HEK293 (cell line): Measurements from ENCODE around the gene ZBTB47.

ENCODE experiments used
- BCL6B ChIP-seq: fragments of 450-650 bp; formaldehyde crosslinking; IDR thresholded peaks from 2 replicates; pipeline ENCODE4 v1.5.1; 2017; ENCODE audit warnings: missing biosample characterization, missing genetic modification characterization
- GLI2 ChIP-seq: fragments of 450-650 bp; formaldehyde crosslinking; IDR thresholded peaks from 2 replicates; pipeline ENCODE4; 2017; ENCODE audit warnings: missing biosample characterization, missing genetic modification characterization, low read depth, borderline replicate concordance
- KLF1 ChIP-seq: fragments of 450-650 bp; formaldehyde crosslinking; IDR thresholded peaks from 2 replicates; pipeline ENCODE4 v1.5.1; 2016; ENCODE audit warnings: missing biosample characterization, missing genetic modification characterization
- KLF16 ChIP-seq: fragments of 450-650 bp; formaldehyde crosslinking; IDR thresholded peaks from 2 replicates; pipeline ENCODE4 v1.5.1; 2017; ENCODE audit warnings: missing biosample characterization, missing genetic modification characterization
- RBAK ChIP-seq: fragments of 450-650 bp; formaldehyde crosslinking; IDR thresholded peaks from 2 replicates; pipeline ENCODE4 v1.5.1; 2016; ENCODE audit warnings: missing biosample characterization, missing genetic modification characterization
- SP7 ChIP-seq: fragments of 450-650 bp; formaldehyde crosslinking; IDR thresholded peaks from 2 replicates; pipeline ENCODE4 v1.5.1; 2016; ENCODE audit warnings: missing biosample characterization, missing genetic modification characterization
- WT1 ChIP-seq: fragments of 450-650 bp; formaldehyde crosslinking; IDR thresholded peaks from 2 replicates; pipeline ENCODE4 v1.5.1; 2016; ENCODE audit warnings: missing biosample characterization, missing genetic modification characterization
- ZBTB26 ChIP-seq: fragments of 450-650 bp; formaldehyde crosslinking; optimal IDR thresholded peaks from 2 replicates; pipeline ENCODE3; 2016; ENCODE audit warnings: missing biosample characterization, mild to moderate bottlenecking, missing genetic modification characterization
- ZBTB8A ChIP-seq: fragments of 450-650 bp; formaldehyde crosslinking; IDR thresholded peaks from 2 replicates; pipeline ENCODE4 v1.5.1; 2016; ENCODE audit warnings: missing biosample characterization, missing genetic modification characterization
- ZFP3 ChIP-seq: fragments of 450-650 bp; formaldehyde crosslinking; IDR thresholded peaks from 2 replicates; pipeline ENCODE4 v1.5.1; 2016; ENCODE audit warnings: low read depth, missing biosample characterization, missing genetic modification characterization
- ZFP37 ChIP-seq: fragments of 450-650 bp; formaldehyde crosslinking; IDR thresholded peaks from 2 replicates; pipeline ENCODE4 v1.5.1; 2016; ENCODE audit warnings: missing biosample characterization, missing genetic modification characterization
- ZFP69B ChIP-seq: fragments of 450-650 bp; formaldehyde crosslinking; IDR thresholded peaks from 2 replicates; pipeline ENCODE4 v1.5.1; 2016; ENCODE audit warnings: missing biosample characterization, missing genetic modification characterization
- ZNF114 ChIP-seq: fragments of 450-650 bp; formaldehyde crosslinking; IDR thresholded peaks from 2 replicates; pipeline ENCODE4 v1.5.0; 2017; ENCODE audit warnings: missing biosample characterization, missing genetic modification characterization
- ZNF138 ChIP-seq: fragments of 450-650 bp; formaldehyde crosslinking; IDR thresholded peaks from 2 replicates; pipeline ENCODE4 v1.5.1; 2016; ENCODE audit warnings: missing biosample characterization, missing genetic modification characterization, borderline replicate concordance
- ZNF140 ChIP-seq: fragments of 450-650 bp; formaldehyde crosslinking; IDR thresholded peaks from 2 replicates; pipeline ENCODE4 v1.5.1; 2016; ENCODE audit warnings: missing biosample characterization, missing genetic modification characterization
- ZNF146 ChIP-seq: fragments of 450-650 bp; formaldehyde crosslinking; IDR thresholded peaks from 2 replicates; pipeline ENCODE4 v1.5.1; 2016; ENCODE audit warnings: missing biosample characterization, missing genetic modification characterization
- ZNF223 ChIP-seq: fragments of 450-650 bp; formaldehyde crosslinking; IDR thresholded peaks from 2 replicates; pipeline ENCODE4 v1.5.1; 2016; ENCODE audit warnings: missing biosample characterization, missing genetic modification characterization
- ZNF274 ChIP-seq, 2 experiments: fragments of 200-500 bp in 1 of 2; fragments of 450-650 bp in 1 of 2; sonication (Bioruptor generic) in 1 of 2; formaldehyde crosslinking in 1 of 2; IDR thresholded peaks; 2 replicates each; pipeline versions ENCODE4 v1.5.1 to v1.6.1; 2014 to 2016; ENCODE audit warnings: borderline replicate concordance in 1 of 2, inconsistent platforms in 1 of 2, low read length in 1 of 2, missing biosample characterization in 1 of 2, missing genetic modification characterization in 1 of 2
- ZNF580 ChIP-seq: fragments of 450-650 bp; formaldehyde crosslinking; IDR thresholded peaks from 2 replicates; pipeline ENCODE4 v1.5.1; 2016; ENCODE audit warnings: missing biosample characterization, missing genetic modification characterization
- ZNF664 ChIP-seq: fragments of 450-650 bp; formaldehyde crosslinking; IDR thresholded peaks from 2 replicates; pipeline ENCODE4 v1.5.1; 2016; ENCODE audit warnings: missing biosample characterization, missing genetic modification characterization
- ZNF701 ChIP-seq: fragments of 450-650 bp; formaldehyde crosslinking; IDR thresholded peaks from 2 replicates; pipeline ENCODE4 v1.5.1; 2016; ENCODE audit warnings: missing biosample characterization, missing genetic modification characterization
- ZNF704 ChIP-seq: fragments of 450-650 bp; formaldehyde crosslinking; IDR thresholded peaks from 2 replicates; pipeline ENCODE4 v1.5.1; 2016; ENCODE audit warnings: missing biosample characterization, missing genetic modification characterization
- ZNF768 ChIP-seq: fragments of 450-650 bp; formaldehyde crosslinking; IDR thresholded peaks from 2 replicates; pipeline ENCODE4 v1.5.1; 2018; ENCODE audit warnings: missing biosample characterization, mild to moderate bottlenecking, missing genetic modification characterization
- ZNF776 ChIP-seq: fragments of 450-650 bp; formaldehyde crosslinking; IDR thresholded peaks from 2 replicates; pipeline ENCODE4 v1.5.0; 2017; ENCODE audit warnings: missing biosample characterization, missing genetic modification characterization, borderline replicate concordance
- ZNF777 ChIP-seq: fragments of 450-650 bp; formaldehyde crosslinking; IDR thresholded peaks from 2 replicates; pipeline ENCODE4 v1.5.1; 2017; ENCODE audit warnings: missing biosample characterization, missing genetic modification characterization, borderline replicate concordance
- ZNF843 ChIP-seq: fragments of 450-650 bp; formaldehyde crosslinking; IDR thresholded peaks from 2 replicates; pipeline ENCODE4 v1.5.1; 2016; ENCODE audit warnings: missing biosample characterization, missing genetic modification characterization
- ZSCAN16 ChIP-seq: fragments of 450-650 bp; formaldehyde crosslinking; IDR thresholded peaks from 2 replicates; pipeline ENCODE4 v1.5.1; 2016; ENCODE audit warnings: missing biosample characterization, missing genetic modification characterization
- ZSCAN23 ChIP-seq: fragments of 450-650 bp; formaldehyde crosslinking; IDR thresholded peaks from 2 replicates; pipeline ENCODE4 v1.5.1; 2016; ENCODE audit warnings: missing biosample characterization, missing genetic modification characterization
- TF ChIP-seq, protein P1 (sequence below): fragments of 450-650 bp; formaldehyde crosslinking; IDR thresholded peaks from 2 replicates; pipeline ENCODE4 v1.5.1; 2016; ENCODE audit warnings: missing biosample characterization, missing genetic modification characterization
- TF ChIP-seq, protein P2 (sequence below): fragments of 450-650 bp; formaldehyde crosslinking; IDR thresholded peaks from 2 replicates; pipeline ENCODE4; 2016; ENCODE audit warnings: missing biosample characterization, missing genetic modification characterization
- TF ChIP-seq, protein P3 (sequence below): fragments of 450-650 bp; formaldehyde crosslinking; IDR thresholded peaks from 2 replicates; pipeline ENCODE4 v1.5.1; 2017; ENCODE audit warnings: missing biosample characterization, missing genetic modification characterization

ZBTB47 gene

GRCh38 chr3:42654331-42655201 lies 1.1 kb downstream of the ZBTB47 start (continued):
- TF ChIP-seq, protein P1, sequence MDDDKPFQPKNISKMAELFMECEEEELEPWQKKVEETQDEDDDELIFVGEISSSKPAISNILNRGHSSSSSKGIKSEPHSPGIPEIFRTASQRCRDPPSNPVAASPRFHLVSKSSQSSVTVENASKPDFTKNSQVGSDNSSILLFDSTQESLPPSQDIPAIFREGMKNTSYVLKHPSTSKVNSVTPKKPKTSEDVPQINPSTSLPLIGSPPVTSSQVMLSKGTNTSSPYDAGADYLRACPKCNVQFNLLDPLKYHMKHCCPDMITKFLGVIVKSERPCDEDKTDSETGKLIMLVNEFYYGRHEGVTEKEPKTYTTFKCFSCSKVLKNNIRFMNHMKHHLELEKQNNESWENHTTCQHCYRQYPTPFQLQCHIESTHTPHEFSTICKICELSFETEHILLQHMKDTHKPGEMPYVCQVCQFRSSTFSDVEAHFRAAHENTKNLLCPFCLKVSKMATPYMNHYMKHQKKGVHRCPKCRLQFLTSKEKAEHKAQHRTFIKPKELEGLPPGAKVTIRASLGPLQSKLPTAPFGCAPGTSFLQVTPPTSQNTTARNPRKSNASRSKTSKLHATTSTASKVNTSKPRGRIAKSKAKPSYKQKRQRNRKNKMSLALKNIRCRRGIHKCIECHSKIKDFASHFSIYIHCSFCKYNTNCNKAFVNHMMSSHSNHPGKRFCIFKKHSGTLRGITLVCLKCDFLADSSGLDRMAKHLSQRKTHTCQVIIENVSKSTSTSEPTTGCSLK (tag by site-specific recombination), result no peak
- TF ChIP-seq ZNF114 (no peak), ZNF704 (tag by site-specific recombination) (no peak), ZFP3 (tag by site-specific recombination) (no peak), KLF16 (tag by site-specific recombination) (peak; percentile 45; the same call in 1 of the 2 replicates), ZNF223 (peak; percentile 48; the same call in 1 of the 2 replicates), GLI2 (tag by site-specific recombination) (no peak), SP7 (tag by site-specific recombination) (0 out of 2 replicates have a peak, but pooled peaks have one; percentile 38), ZNF140 (tag by site-specific recombination) (no peak), ZNF664 (tag by site-specific recombination) (no peak), ZNF580 (tag by site-specific recombination) (no peak), ZNF701 (no peak), ZNF843 (no peak; the same call in 1 of the 2 replicates), ZNF768 (tag by site-specific recombination) (0 out of 2 replicates have a peak, but pooled peaks have one; percentile 61), ZNF138 (tag by site-specific recombination) (no peak), ZNF776 (tag by site-specific recombination) (no peak), ZNF146 (no peak), ZFP69B (tag by site-specific recombination) (no peak), ZSCAN23 (tag by site-specific recombination) (no peak), KLF1 (tag by site-specific recombination) (peak; percentile 81), ZNF777 (no peak), BCL6B (tag by site-specific recombination) (no peak), ZBTB8A (tag by site-specific recombination) (peak; percentile 96), ZNF274 (IDR thresholded peaks at IDR 0.05; ENCODE audit: low read length) (no peak), ZNF274 (tag by site-specific recombination; IDR thresholded peaks at IDR 0.05; ENCODE audit: borderline replicate concordance) (no peak), WT1 (tag by site-specific recombination) (peak; percentile 53; the same call in 1 of the 2 replicates), ZBTB26 (peak; percentile 79), ZFP37 (tag by site-specific recombination) (no peak), RBAK (no peak), ZSCAN16 (tag by site-specific recombination) (no peak)
- TF ChIP-seq, protein P2, sequence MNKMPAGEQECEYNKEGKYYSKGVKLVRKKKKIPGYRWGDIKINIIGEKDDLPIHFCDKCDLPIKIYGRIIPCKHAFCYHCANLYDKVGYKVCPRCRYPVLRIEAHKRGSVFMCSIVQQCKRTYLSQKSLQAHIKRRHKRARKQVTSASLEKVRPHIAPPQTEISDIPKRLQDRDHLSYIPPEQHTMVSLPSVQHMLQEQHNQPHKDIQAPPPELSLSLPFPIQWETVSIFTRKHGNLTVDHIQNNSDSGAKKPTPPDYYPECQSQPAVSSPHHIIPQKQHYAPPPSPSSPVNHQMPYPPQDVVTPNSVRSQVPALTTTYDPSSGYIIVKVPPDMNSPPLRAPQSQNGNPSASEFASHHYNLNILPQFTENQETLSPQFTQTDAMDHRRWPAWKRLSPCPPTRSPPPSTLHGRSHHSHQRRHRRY (tag by site-specific recombination), result no peak
- TF ChIP-seq, protein P3, sequence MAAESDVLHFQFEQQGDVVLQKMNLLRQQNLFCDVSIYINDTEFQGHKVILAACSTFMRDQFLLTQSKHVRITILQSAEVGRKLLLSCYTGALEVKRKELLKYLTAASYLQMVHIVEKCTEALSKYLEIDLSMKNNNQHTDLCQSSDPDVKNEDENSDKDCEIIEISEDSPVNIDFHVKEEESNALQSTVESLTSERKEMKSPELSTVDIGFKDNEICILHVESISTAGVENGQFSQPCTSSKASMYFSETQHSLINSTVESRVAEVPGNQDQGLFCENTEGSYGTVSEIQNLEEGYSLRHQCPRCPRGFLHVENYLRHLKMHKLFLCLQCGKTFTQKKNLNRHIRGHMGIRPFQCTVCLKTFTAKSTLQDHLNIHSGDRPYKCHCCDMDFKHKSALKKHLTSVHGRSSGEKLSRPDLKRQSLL (tag by site-specific recombination), result peak; percentile 84
